GM23338 (cell line): ENCODE measurements around the gene TPCN2. TPM values are rescaled to one million over a fixed set of nuclear protein-coding genes. Genes with fewer than 3 reads are reported as not detected.
"Not testable (repeated sequence)": the region's sequence is repeated elsewhere in the genome, so short reads cannot be mapped to it uniquely, and the experiment has no call there.

Experiments used
- ATAC-seq: fragments of 200-7000 bp; cut with Tn5 transposase; 3 replicates; pipeline ENCODE4 v1.9.1; 2020
- DNase-seq: peaks from one replicate; pipeline ENCODE4 v3.0.0-alpha.2; 2015; ENCODE audit warnings: low spot score
- H2AFZ ChIP-seq: fragments of 200-600 bp; sonication (generic); 2 replicates; pipeline ENCODE4 v1.8.0; 2016; ENCODE audit warnings: antibody characterized with exemption, mild to moderate bottlenecking, moderate library complexity
- H3F3A ChIP-seq: fragments of 200-600 bp; sonication (generic); replicated peaks from 2 replicates; pipeline ENCODE4 v1.8.0; 2017; ENCODE audit warnings: antibody characterized with exemption, mixed run types, low read depth
- H3K27ac ChIP-seq: fragments of 200-600 bp; sonication (generic); 2 replicates; pipeline ENCODE4 v1.6.1; 2016; ENCODE audit warnings: low read depth
- H3K27me3 ChIP-seq: fragments of 200-600 bp; sonication (generic); 2 replicates; pipeline ENCODE4 v1.8.0; 2016; ENCODE audit warnings: mild to moderate bottlenecking, mixed run types, moderate library complexity; ENCODE audit not compliant: insufficient read depth
- H3K36me3 ChIP-seq: fragments of 200-600 bp; sonication (generic); 2 replicates; pipeline ENCODE4 v1.8.0; 2016; ENCODE audit warnings: mild to moderate bottlenecking; ENCODE audit not compliant: insufficient read depth
- H3K4me1 ChIP-seq: fragments of 200-600 bp; sonication (generic); 2 replicates; pipeline ENCODE4 v1.8.0; 2016; ENCODE audit warnings: mild to moderate bottlenecking, moderate library complexity; ENCODE audit not compliant: insufficient read depth
- H3K4me2 ChIP-seq: fragments of 200-600 bp; sonication (generic); 2 replicates; pipeline ENCODE4 v1.7.1; 2017; ENCODE audit warnings: mixed run types
- H3K4me3 ChIP-seq: fragments of 200-600 bp; sonication (generic); 2 replicates; pipeline ENCODE4 v1.6.1; 2016; ENCODE audit warnings: mixed run types
- H3K79me2 ChIP-seq: fragments of 200-600 bp; sonication (generic); replicated peaks from 2 replicates; pipeline ENCODE4 v1.8.0; 2017; ENCODE audit warnings: mild to moderate bottlenecking; ENCODE audit not compliant: insufficient read depth
- H3K9me2 ChIP-seq: fragments of 200-600 bp; sonication (generic); 2 replicates; pipeline ENCODE4 v1.8.0; 2017; ENCODE audit not compliant: insufficient read depth
- H4K20me1 ChIP-seq: fragments of 200-600 bp; sonication (generic); replicated peaks from 2 replicates; pipeline ENCODE4 v1.8.0; 2017; ENCODE audit warnings: mild to moderate bottlenecking; ENCODE audit not compliant: insufficient read depth
- H3K27ac Mint-ChIP-seq: 2 replicates; pipeline ENCODE4 v1.8.0; 2020; ENCODE audit warnings: inconsistent platforms, mild to moderate bottlenecking, moderate library complexity, mixed read lengths
- H3K27me3 Mint-ChIP-seq: 3 replicates; pipeline ENCODE4 v1.8.0; 2022; ENCODE audit warnings: low read depth, mild to moderate bottlenecking, moderate library complexity, mixed read lengths, inconsistent platforms; ENCODE audit not compliant: insufficient read depth, poor library complexity
- H3K36me3 Mint-ChIP-seq: 3 replicates; pipeline ENCODE4 v1.8.0; 2021; ENCODE audit warnings: low read depth, mild to moderate bottlenecking, inconsistent platforms, moderate library complexity, mixed read lengths
- H3K4me1 Mint-ChIP-seq: 3 replicates; pipeline ENCODE4 v1.8.0; 2020; ENCODE audit warnings: mild to moderate bottlenecking, inconsistent platforms, mixed read lengths
- H3K4me3 Mint-ChIP-seq: 3 replicates; pipeline ENCODE4 v1.8.0; 2021; ENCODE audit warnings: moderate library complexity, mild to moderate bottlenecking, inconsistent platforms, mixed read lengths
- H3K9me3 Mint-ChIP-seq: 3 replicates; pipeline ENCODE4 v1.8.0; 2020; ENCODE audit warnings: moderate library complexity, mild to moderate bottlenecking, inconsistent platforms, mixed read lengths
- CREB1 ChIP-seq: fragments of 250-450 bp; sonication (Bioruptor Pico); IDR thresholded peaks from 2 replicates; pipeline ENCODE4 v1.5.0; 2020; ENCODE audit warnings: low read depth, mild to moderate bottlenecking, moderate library complexity
- EZH2phosphoT487 ChIP-seq: fragments of 200-600 bp; sonication (generic); IDR thresholded peaks from one replicate; pipeline ENCODE4 v1.8.1; 2018; ENCODE audit warnings: antibody characterized with exemption; ENCODE audit not compliant: unreplicated experiment
- JUNB ChIP-seq: IDR thresholded peaks from one replicate; pipeline ENCODE4 v1.6.1; 2016; ENCODE audit warnings: antibody characterized with exemption; ENCODE audit not compliant: unreplicated experiment
- POLR2AphosphoS5 ChIP-seq: IDR thresholded peaks from 2 replicates; pipeline ENCODE4 v1.6.1; 2016; ENCODE audit warnings: antibody characterized with exemption, low read depth
- REST ChIP-seq: IDR thresholded peaks from one replicate; pipeline ENCODE4 v1.6.1; 2018; ENCODE audit warnings: antibody characterized with exemption; ENCODE audit not compliant: unreplicated experiment
- ZNF462 ChIP-seq: fragments of 250-450 bp; sonication (Bioruptor Pico); IDR thresholded peaks from 2 replicates; pipeline ENCODE4 v1.5.0; 2020; ENCODE audit warnings: mild to moderate bottlenecking, moderate library complexity
- polyA plus RNA-seq: library from polyadenylated mRNA; unstranded; fragments of >200 nt; fragmentation: Nextera tagmentation; extraction: Ambion mirVana; gene quantifications from 2 replicates; pipeline ENCODE4 v1.2.1, GENCODE V29; 2016
- total RNA-seq: library from RNA; depleted of rRNA; stranded (reverse); fragments of >200 nt; shearing (Covaris generic); gene quantifications from 2 replicates; pipeline ENCODE4 v1.2.3, GENCODE V29; 2014
- TF ChIP-seq, protein P1 (sequence below), 2 experiments: fragments of 200-600 bp in 1 of 2; sonication (generic) in 1 of 2; conservative IDR thresholded peaks; 2 replicates each; pipeline versions ENCODE4 v1.5.1 to v1.6.1; 2016 to 2017; ENCODE audit warnings: antibody characterized with exemption in 2 of 2, low read depth in 2 of 2, mild to moderate bottlenecking in 2 of 2, moderate library complexity in 1 of 2

The TPCN2 gene
- total and polyA plus RNA-seq, 2 experiments from 2014 or later = 5.8 to 14.7 TPM

DNA sequence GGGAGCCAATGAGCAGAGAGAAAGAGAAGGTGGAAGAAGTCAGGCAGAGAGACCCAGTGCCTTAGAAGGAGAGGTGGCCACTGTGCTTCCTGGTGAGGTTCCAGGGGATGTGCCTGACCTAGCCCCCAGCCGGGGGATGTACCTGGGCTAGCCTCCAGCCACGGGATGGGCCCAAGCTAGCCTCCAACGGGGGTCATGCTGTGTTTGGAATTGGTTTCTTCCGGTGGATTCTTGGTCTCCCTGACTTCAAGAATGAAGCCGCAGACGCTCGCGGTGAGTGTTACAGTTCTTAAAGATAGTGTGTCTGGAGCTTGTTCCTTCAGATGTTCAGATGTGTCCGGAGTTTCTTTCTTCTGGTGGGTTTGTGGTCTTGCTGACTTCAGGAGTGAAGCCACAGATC lies 100.1 kb downstream of the TPCN2 start:
- H3K9me2 ChIP-seq = no peaks in the 10 kb centered on the region; the same call in 1 of the 2 replicates
- Mint-ChIP-seq H3K36me3 (peaks cover 25% of the 10 kb centered on the region), H3K4me3 (no peak overlapping the region), H3K27me3 (peaks cover 10% of the 10 kb centered on the region), H3K9me3 (peaks cover 40% of the 10 kb centered on the region), H3K4me1 (peaks cover 22% of the 10 kb centered on the region), H3K27ac (peak overlapping the region; percentile 64; the same call in 1 of the 2 replicates)
- no peaks in the 10 kb centered on the region for H4K20me1 ChIP-seq
- no peaks in the 10 kb centered on the region for H3K27me3 ChIP-seq
- H3K27ac ChIP-seq = no peak overlapping the region
- no peak overlapping the region for H2AFZ ChIP-seq
- no peak overlapping the region for H3K4me2 ChIP-seq
- peaks cover 17% of the 10 kb centered on the region for H3K4me1 ChIP-seq
- H3K36me3 ChIP-seq = no peaks in the 10 kb centered on the region; the same call in 1 of the 2 replicates
- no peaks in the 10 kb centered on the region for H3K79me2 ChIP-seq
- no peak overlapping the region for H3K4me3 ChIP-seq
- no peak for DNase-seq
- H3F3A ChIP-seq = no peaks in the 10 kb centered on the region
- no peak for TF ChIP-seq JUNB
- TF ChIP-seq EZH2phosphoT487 = no peak
- TF ChIP-seq POLR2AphosphoS5 = no peak
- TF ChIP-seq ZNF462 (CRISPR knock-in tag) = no peak
- no peak for TF ChIP-seq REST
- no peak for TF ChIP-seq CREB1 (CRISPR knock-in tag)
- TF ChIP-seq, protein P1, sequence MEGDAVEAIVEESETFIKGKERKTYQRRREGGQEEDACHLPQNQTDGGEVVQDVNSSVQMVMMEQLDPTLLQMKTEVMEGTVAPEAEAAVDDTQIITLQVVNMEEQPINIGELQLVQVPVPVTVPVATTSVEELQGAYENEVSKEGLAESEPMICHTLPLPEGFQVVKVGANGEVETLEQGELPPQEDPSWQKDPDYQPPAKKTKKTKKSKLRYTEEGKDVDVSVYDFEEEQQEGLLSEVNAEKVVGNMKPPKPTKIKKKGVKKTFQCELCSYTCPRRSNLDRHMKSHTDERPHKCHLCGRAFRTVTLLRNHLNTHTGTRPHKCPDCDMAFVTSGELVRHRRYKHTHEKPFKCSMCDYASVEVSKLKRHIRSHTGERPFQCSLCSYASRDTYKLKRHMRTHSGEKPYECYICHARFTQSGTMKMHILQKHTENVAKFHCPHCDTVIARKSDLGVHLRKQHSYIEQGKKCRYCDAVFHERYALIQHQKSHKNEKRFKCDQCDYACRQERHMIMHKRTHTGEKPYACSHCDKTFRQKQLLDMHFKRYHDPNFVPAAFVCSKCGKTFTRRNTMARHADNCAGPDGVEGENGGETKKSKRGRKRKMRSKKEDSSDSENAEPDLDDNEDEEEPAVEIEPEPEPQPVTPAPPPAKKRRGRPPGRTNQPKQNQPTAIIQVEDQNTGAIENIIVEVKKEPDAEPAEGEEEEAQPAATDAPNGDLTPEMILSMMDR (conservative IDR thresholded peaks at IDR 0.05; ENCODE audit: low read depth in 2 of 2) = no peak
- no peak for ATAC-seq

DNA sequence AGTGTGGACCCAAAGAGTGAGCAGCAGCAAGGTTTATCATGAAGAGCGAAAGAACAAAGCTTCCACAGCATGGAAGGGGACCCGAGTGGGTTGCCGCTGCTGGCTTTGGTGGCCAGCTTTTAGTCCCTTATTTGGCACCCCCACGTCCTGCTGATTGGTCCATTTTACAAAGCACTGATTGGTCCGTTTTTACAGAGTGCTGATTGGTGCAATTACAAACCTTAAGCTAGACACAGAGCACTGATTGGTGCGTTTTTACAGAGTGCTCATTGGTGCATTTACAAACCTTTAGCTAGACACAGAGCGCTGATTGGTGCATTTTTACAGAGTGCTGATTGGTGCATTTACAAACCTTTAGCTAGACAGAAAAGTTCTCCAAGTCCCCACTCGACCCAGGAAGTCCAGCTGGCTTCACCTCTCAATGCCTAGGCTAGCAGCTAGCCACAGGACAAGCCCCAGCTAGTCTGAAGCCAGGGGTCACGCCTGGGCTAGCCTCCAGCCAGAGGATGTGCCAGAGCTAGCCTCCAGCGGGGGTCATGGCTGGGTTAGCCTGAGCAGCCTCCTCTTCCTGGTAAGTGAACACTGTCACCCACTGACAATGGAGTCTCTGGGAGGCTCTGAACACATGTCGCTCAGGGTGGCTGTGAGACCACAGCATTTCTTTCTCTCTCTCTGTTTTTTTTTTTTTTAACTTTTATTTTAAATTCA lies 100.8 kb downstream of the TPCN2 start:
- peaks cover 17% of the 10 kb centered on the region for H3K4me1 ChIP-seq
- peaks cover 14% of the 10 kb centered on the region for H3K27me3 Mint-ChIP-seq
- not testable (repeated sequence) for H3K36me3 ChIP-seq, H3K4me2 ChIP-seq, H3K4me3 ChIP-seq, H3K27ac Mint-ChIP-seq, H2AFZ ChIP-seq, H3K27me3 ChIP-seq, H4K20me1 ChIP-seq, H3K9me2 ChIP-seq, H3K79me2 ChIP-seq, DNase-seq, H3K4me3 Mint-ChIP-seq, H3K27ac ChIP-seq, ATAC-seq, H3F3A ChIP-seq
- H3K9me3 Mint-ChIP-seq = peaks cover 36% of the 10 kb centered on the region
- peaks cover 25% of the 10 kb centered on the region for H3K36me3 Mint-ChIP-seq
- peaks cover 22% of the 10 kb centered on the region for H3K4me1 Mint-ChIP-seq
